Type B pancreatic cell (in vitro differentiated cells): ENCODE data around the gene ARNT2. TPM values are rescaled to one million over a fixed set of nuclear protein-coding genes. Genes with fewer than 3 reads are reported as not detected.

Experiments used
- DNase-seq: peaks from one replicate; pipeline ENCODE4 v3.0.0; 2021; ENCODE audit warnings: mixed read lengths; ENCODE audit not compliant: unreplicated experiment; ENCODE audit errors: extremely low spot score
- H3K27ac Mint-ChIP-seq: 2 replicates; pipeline ENCODE4 v1.8.0; 2021; ENCODE audit warnings: mild to moderate bottlenecking, mixed read lengths
- H3K27me3 Mint-ChIP-seq: 2 replicates; pipeline ENCODE4 v1.8.0; 2021; ENCODE audit warnings: mixed read lengths
- H3K36me3 Mint-ChIP-seq: 2 replicates; pipeline ENCODE4 v1.8.0; 2021; ENCODE audit warnings: mixed read lengths
- H3K4me1 Mint-ChIP-seq: one replicate; pipeline ENCODE4 v1.8.0; 2021; ENCODE audit warnings: mixed read lengths; ENCODE audit not compliant: unreplicated experiment
- H3K4me3 Mint-ChIP-seq: 2 replicates; pipeline ENCODE4 v1.8.0; 2021; ENCODE audit warnings: mild to moderate bottlenecking, mixed read lengths
- H3K9me3 Mint-ChIP-seq: 2 replicates; pipeline ENCODE4 v1.8.0; 2021; ENCODE audit warnings: mixed read lengths
- CTCF ChIP-seq: fragments of 200-600 bp; sonication (generic); conservative IDR thresholded peaks from 2 replicates; pipeline ENCODE4 v1.5.0; 2021; ENCODE audit warnings: antibody characterized with exemption, mild to moderate bottlenecking
- total RNA-seq: library from RNA; stranded (reverse); gene quantifications from 2 replicates; pipeline ENCODE4 v1.2.1, GENCODE V29; 2021; ENCODE audit warnings: low replicate concordance

The ARNT2 gene
- total RNA-seq, 1 donor from 2014 or later = 22.4 TPM

GRCh38 chr15:80455668-80456442 is 51.7 kb downstream of the ARNT2 start:
- Mint-ChIP-seq H3K27ac (peak overlapping the region; percentile 74), H3K36me3 (peaks cover 17% of the 10 kb centered on the region), H3K9me3 (no peaks in the 10 kb centered on the region), H3K4me3 (peak overlapping the region; percentile 58), H3K4me1 (peaks cover 44% of the 10 kb centered on the region), H3K27me3 (peaks cover 6% of the 10 kb centered on the region)
- TF ChIP-seq CTCF = peak; percentile 95
- DNase-seq = no peak

- Mint-ChIP-seq H3K4me1 (peaks cover 36% of the 10 kb centered on the region), H3K27ac (no peak overlapping the region), H3K4me3 (no peak overlapping the region), H3K36me3 (peaks cover 14% of the 10 kb centered on the region), H3K27me3 (peaks cover 6% of the 10 kb centered on the region), H3K9me3 (no peaks in the 10 kb centered on the region)
- TF ChIP-seq CTCF = no peak
- no peak for DNase-seq
Observed at GRCh38 chr15:80456517-80457492, 52.6 kb downstream of the ARNT2 start.

GRCh38 chr15:80457896-80458295 is 53.7 kb downstream of the ARNT2 start:
- no peak for TF ChIP-seq CTCF
- H3K9me3 Mint-ChIP-seq = no peaks in the 10 kb centered on the region
- peaks cover 30% of the 10 kb centered on the region for H3K4me1 Mint-ChIP-seq
- no peak overlapping the region for H3K27ac Mint-ChIP-seq
- H3K36me3 Mint-ChIP-seq = peaks cover 20% of the 10 kb centered on the region
- H3K27me3 Mint-ChIP-seq = peaks cover 4% of the 10 kb centered on the region
- no peak overlapping the region for H3K4me3 Mint-ChIP-seq
- DNase-seq = no peak

GRCh38 chr15:80458580-80458979 is 54.4 kb downstream of the ARNT2 start:
- TF ChIP-seq CTCF = no peak
- H3K4me3 Mint-ChIP-seq = no peak overlapping the region
- peaks cover 4% of the 10 kb centered on the region for H3K27me3 Mint-ChIP-seq
- peaks cover 20% of the 10 kb centered on the region for H3K36me3 Mint-ChIP-seq
- H3K27ac Mint-ChIP-seq = no peak overlapping the region
- DNase-seq = no peak
- H3K9me3 Mint-ChIP-seq = no peaks in the 10 kb centered on the region
- peaks cover 30% of the 10 kb centered on the region for H3K4me1 Mint-ChIP-seq

- H3K36me3 Mint-ChIP-seq = peaks cover 20% of the 10 kb centered on the region
- H3K4me1 Mint-ChIP-seq = peaks cover 35% of the 10 kb centered on the region
Observed at GRCh38 chr15:80459380-80459779, 55.2 kb downstream of the ARNT2 start.

More at GRCh38 chr15:80459380-80459779, 55.2 kb downstream of the ARNT2 start:
- no peak for TF ChIP-seq CTCF
- H3K9me3 Mint-ChIP-seq = no peaks in the 10 kb centered on the region
- no peak for DNase-seq
- peaks cover 4% of the 10 kb centered on the region for H3K27me3 Mint-ChIP-seq
- H3K4me3 Mint-ChIP-seq = no peak overlapping the region
- no peak overlapping the region for H3K27ac Mint-ChIP-seq
